ENCODE results near the gene TMEM87A.

GRCh38 chr15:42193383-42193782 lies 79.8 kb downstream of the TMEM87A start:
- TF ChIP-seq EZH2phosphoT487 (conservative IDR thresholded peaks at IDR 0.05; ENCODE audit: low read length) (no peak), CTCF (IDR thresholded peaks at IDR 0.05; ENCODE audit: insufficient read depth, low read length, poor library complexity, severe bottlenecking) (no peak)
